ES-I3 (cell line): ENCODE measurements around the gene ASXL1.

ENCODE experiments used
- H3K36me3 ChIP-seq: 2 replicates; pipeline ENCODE4 v1.6.1; 2013; ENCODE audit warnings: mild to moderate bottlenecking, low read length, control low read depth, moderate library complexity; ENCODE audit not compliant: insufficient read depth
- H3K4me1 ChIP-seq: 2 replicates; pipeline ENCODE4 v1.6.1; 2013; ENCODE audit warnings: mild to moderate bottlenecking, control low read depth, low read length; ENCODE audit not compliant: insufficient read depth
- H3K9ac ChIP-seq: 2 replicates; pipeline ENCODE4 v1.6.1; 2013; ENCODE audit warnings: low read depth, mild to moderate bottlenecking, low read length, moderate library complexity
- H3K9me3 ChIP-seq: 2 replicates; pipeline ENCODE4 v1.6.1; 2013; ENCODE audit warnings: mild to moderate bottlenecking, low read length, moderate library complexity; ENCODE audit not compliant: control insufficient read depth, insufficient read depth

Gene ASXL1

GRCh38 chr20:32468313-32468640 is 110.1 kb downstream of the ASXL1 start:
- Histone ChIP-seq H3K9ac (no peak overlapping the region), H3K36me3 (no peaks in the 10 kb centered on the region), H3K9me3 (no peaks in the 10 kb centered on the region), H3K4me1 (peaks cover 14% of the 10 kb centered on the region)

- Histone ChIP-seq H3K9ac (no peak overlapping the region), H3K9me3 (no peaks in the 10 kb centered on the region), H3K36me3 (no peaks in the 10 kb centered on the region), H3K4me1 (peaks cover 10% of the 10 kb centered on the region)
Measured at GRCh38 chr20:32468860-32469259, 110.7 kb downstream of the ASXL1 start.

- peaks cover 13% of the 10 kb centered on the region for H3K4me1 ChIP-seq
- no peaks in the 10 kb centered on the region for H3K36me3 ChIP-seq
- H3K9ac ChIP-seq: no peak overlapping the region
- no peaks in the 10 kb centered on the region for H3K9me3 ChIP-seq
Measured at GRCh38 chr20:32470025-32470861, 112.1 kb downstream of the ASXL1 start.

- no peaks in the 10 kb centered on the region for H3K36me3 ChIP-seq
- no peak overlapping the region for H3K9ac ChIP-seq
- peaks cover 13% of the 10 kb centered on the region for H3K4me1 ChIP-seq
- H3K9me3 ChIP-seq: no peaks in the 10 kb centered on the region
Measured at GRCh38 chr20:32470940-32471339, 112.8 kb downstream of the ASXL1 start.

GRCh38 chr20:32472581-32473207 is 114.6 kb downstream of the ASXL1 start:
- Histone ChIP-seq H3K4me1 (peaks cover 26% of the 10 kb centered on the region), H3K9me3 (no peaks in the 10 kb centered on the region), H3K9ac (no peak overlapping the region), H3K36me3 (no peaks in the 10 kb centered on the region)

GRCh38 chr20:32473231-32474008 is 115.3 kb downstream of the ASXL1 start:
- peaks cover 26% of the 10 kb centered on the region for H3K4me1 ChIP-seq

GRCh38 chr20:32474009-32474716 is 116.0 kb downstream of the ASXL1 start:
- peaks cover 26% of the 10 kb centered on the region for H3K4me1 ChIP-seq
- H3K9me3 ChIP-seq: no peaks in the 10 kb centered on the region
- H3K9ac ChIP-seq: no peak overlapping the region
- no peaks in the 10 kb centered on the region for H3K36me3 ChIP-seq

More at GRCh38 chr20:32473231-32474008, 115.3 kb downstream of the ASXL1 start:
- H3K9me3 ChIP-seq: no peaks in the 10 kb centered on the region
- H3K36me3 ChIP-seq: no peaks in the 10 kb centered on the region
- H3K9ac ChIP-seq: no peak overlapping the region

GRCh38 chr20:32474717-32474966 is 116.5 kb downstream of the ASXL1 start:
- Histone ChIP-seq H3K36me3 (no peaks in the 10 kb centered on the region), H3K9me3 (no peaks in the 10 kb centered on the region), H3K9ac (peak overlapping the region; percentile 17; the same call in 1 of the 2 replicates), H3K4me1 (peaks cover 24% of the 10 kb centered on the region)

GRCh38 chr20:32474967-32475811 is 117.1 kb downstream of the ASXL1 start:
- no peaks in the 10 kb centered on the region for H3K36me3 ChIP-seq
- peaks cover 21% of the 10 kb centered on the region for H3K4me1 ChIP-seq
- H3K9ac ChIP-seq: peak overlapping the region; percentile 17
- H3K9me3 ChIP-seq: no peaks in the 10 kb centered on the region

- no peak overlapping the region for H3K9ac ChIP-seq
- H3K4me1 ChIP-seq: peaks cover 35% of the 10 kb centered on the region
- H3K36me3 ChIP-seq: no peaks in the 10 kb centered on the region
- no peaks in the 10 kb centered on the region for H3K9me3 ChIP-seq
Measured at GRCh38 chr20:32476684-32477593, 118.8 kb downstream of the ASXL1 start.

GRCh38 chr20:32477594-32478512 is 119.7 kb downstream of the ASXL1 start:
- Histone ChIP-seq H3K9ac (no peak overlapping the region), H3K4me1 (peaks cover 35% of the 10 kb centered on the region), H3K9me3 (no peaks in the 10 kb centered on the region), H3K36me3 (no peaks in the 10 kb centered on the region)

GRCh38 chr20:32478576-32478975 is 120.4 kb downstream of the ASXL1 start:
- Histone ChIP-seq H3K4me1 (peaks cover 35% of the 10 kb centered on the region), H3K36me3 (no peaks in the 10 kb centered on the region), H3K9me3 (no peaks in the 10 kb centered on the region), H3K9ac (no peak overlapping the region)
